ENCODE measurements around the gene TAF10. TPM values are rescaled to one million over a fixed set of nuclear protein-coding genes. Genes with fewer than 3 reads are reported as not detected.

The TAF10 gene
- total RNA-seq (2014; rRNA removed; shearing (Covaris generic)) = 65.6 and 74.5 TPM in 2 replicates
- polyA plus RNA-seq (2014; cell fraction: nucleus; rRNA removed) = 23.8 and 73.6 TPM in 2 replicates

DNA sequence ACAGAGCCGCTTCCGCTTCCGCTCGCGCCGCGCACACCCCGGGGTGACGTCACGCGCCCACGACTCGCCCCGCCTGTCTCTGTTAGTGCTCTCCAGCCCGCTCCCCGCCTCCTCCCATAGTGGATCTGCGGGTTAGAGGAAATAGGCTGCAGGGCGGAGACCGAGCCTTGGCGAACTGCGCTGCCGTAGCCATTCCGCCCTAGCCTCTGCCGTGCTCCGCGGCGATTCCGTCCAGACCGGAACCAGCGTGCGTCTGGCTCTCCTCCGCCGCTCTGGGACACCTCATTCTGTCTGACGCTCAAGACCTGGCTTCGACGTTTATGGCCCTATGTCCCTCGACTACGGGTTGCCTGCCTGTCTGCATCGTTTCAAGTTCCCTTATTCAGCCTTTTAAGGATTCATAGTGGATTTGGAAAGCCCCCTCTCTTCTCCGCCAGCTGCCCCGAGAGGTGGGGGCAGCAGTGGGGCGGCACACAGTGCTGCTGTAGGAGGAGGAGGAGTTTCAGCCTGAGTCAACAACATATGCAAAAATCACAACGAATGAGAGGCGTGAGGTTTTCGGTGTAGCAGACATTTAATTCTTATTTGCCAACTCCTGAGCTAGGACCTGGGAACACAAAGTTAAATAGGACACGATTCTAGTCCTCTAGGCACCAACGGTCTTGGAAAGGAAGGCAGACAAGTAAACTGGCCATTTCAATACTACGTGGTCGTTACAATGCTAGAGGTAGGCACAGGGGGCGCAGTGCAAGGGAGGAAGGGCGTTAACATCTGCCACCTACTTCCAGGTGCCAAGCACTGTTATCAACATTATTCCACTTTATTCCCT is at the start of gene TAF10:
TSS of gene TAF10 (minus strand) at position 4 of the 829 bp plus-strand sequence. CDS start 27 bp downstream, outside the sequence.
- peak; percentile 88 for DNase-seq (ENCODE audit: extremely low read depth, low read depth)

DNA sequence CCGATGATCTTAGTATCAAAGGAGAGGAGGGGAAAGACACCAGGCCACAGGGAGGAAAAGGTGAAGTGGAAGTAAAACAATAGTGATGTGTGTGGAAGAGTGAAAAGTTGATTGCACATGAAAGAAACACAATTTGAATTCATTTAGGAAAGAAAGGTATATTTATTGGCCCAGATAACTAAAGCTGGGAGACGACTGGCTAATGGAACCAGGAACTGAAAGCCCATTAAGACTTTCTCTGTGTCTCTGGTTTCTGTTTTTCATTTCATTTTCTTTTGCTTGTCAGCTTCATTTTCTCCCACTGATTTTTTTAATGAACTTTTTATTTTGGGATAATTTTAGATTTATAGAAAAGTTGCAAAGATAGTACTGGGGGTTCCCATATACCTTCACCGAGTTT is 48.7 kb upstream of the TAF10 start:
- DNase-seq (ENCODE audit: extremely low read depth, low read depth) = no peak

DNA sequence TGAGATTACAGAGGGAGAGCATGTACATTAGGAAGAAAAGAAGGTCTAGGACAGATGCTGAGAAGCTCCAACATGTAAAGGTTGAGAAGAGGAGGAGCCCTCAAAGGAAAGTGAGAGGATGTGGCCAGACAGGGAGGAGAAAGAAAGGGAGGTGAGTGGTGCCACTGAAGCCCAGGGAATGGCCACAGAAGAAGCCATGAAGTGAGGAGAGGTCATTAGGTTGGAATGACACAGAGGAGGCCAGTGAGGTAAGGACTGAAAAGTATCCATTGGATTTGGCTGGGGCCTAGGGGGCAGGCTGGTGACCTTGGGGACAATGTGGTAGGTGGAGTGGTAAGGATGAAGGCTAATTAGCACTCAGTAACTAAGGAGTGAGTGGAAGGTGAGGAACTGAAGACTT is 46.6 kb upstream of the TAF10 start:
- DNase-seq (ENCODE audit: extremely low read depth, low read depth) = no peak

DNA sequence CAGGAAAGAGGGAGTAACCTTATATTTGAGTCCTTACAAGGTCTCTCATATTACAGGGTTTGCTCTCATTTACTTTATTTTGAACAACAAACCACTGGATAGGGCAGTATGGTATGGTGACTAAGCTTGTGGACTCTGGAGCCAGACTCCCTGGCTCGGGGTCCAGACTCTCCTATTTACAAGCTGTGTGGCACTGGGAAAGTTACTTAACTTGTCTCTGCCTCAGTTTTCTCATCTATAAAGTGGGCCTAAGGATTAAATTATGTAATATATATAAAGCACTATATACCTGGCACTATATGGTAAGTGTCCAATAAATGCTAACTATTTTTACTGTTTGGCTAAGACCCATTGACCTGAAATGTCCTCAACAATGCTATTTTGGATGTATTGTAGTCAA is 45.3 kb upstream of the TAF10 start:
- DNase-seq (ENCODE audit: extremely low read depth, low read depth) = no peak

DNA sequence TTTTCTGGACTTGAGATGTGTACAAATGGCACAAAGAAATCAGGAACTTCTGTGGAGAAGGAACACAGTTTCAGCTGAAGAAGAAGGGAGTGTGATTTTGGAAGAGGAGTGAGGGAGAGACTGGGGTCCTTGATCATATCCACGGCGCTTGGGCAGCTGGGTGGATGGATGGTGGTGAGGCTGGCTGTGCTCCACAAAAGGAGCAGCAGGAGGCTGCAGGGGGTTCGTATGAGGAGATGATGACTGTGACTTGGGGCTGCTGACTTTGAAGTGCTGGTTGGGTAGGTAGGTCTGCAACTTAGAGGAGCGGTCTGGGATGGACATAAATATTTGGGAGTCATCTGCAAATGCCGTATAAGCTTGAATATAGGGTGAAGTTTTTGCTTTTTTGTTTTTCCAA is 44.9 kb upstream of the TAF10 start:
- DNase-seq (ENCODE audit: extremely low read depth, low read depth) = no peak

DNA sequence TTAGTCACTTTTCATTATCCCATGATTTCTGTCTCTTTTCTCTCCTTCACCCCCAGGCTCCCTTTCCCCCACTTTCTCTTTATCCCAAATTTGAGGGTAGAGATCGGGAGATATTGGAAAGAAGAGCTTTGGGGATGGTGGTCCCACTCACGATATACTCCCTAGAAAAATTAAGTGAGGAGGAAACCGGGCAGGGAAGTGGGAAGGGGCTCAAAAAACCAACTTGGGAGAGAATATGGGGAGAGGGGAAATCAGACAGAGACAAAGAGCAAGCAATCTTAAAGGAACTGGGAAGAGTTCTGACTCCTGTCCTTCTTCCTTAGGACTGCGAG is 44.5 kb upstream of the TAF10 start:
- DNase-seq (ENCODE audit: extremely low read depth, low read depth) = no peak

DNA sequence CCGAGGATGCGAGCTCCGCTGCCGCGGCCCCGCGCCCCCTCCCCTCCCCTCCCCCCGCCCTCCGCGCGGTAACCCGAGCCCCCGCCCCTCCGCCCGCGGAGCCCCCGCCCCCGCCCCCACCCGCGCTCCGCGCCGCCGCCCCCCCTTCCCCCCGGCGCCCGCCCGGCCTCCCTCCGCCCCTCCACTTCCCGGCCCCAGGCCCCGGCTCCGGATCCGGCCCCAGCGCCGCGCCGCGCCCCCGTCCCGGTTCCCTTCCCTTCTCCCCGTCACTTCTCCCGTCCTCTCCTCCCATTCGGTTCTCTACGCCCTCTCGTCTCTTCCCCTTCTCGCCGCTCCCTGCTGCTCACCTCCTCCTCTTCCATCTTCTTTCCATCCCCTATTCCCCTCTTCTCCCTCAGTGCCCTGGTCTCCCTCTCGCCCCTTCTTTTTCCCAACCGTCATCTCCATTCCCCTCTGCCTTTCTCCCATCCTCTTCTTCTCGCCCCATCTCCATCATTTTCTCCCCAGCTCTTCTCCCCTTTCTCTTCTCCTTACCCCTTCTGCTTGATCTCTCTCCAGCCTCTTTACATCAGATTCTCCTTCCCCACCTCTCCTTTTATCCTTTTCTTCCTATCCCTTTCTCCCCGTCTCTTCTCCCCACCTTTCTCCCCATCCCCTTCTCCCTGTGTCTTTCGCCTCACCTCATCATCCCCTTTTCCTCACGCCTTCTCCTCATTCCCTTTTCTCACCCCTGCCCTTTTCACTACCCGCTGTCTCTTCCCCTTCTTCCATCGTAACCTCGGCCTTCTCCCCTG is 44.0 kb upstream of the TAF10 start, which contains the start of gene DCHS1:
TSS of gene DCHS1 (minus strand) at position 20 of the 794 bp plus-strand sequence. CDS start 14,196 bp downstream, outside the sequence.
- no peak for DNase-seq (ENCODE audit: extremely low read depth, low read depth)

DNA sequence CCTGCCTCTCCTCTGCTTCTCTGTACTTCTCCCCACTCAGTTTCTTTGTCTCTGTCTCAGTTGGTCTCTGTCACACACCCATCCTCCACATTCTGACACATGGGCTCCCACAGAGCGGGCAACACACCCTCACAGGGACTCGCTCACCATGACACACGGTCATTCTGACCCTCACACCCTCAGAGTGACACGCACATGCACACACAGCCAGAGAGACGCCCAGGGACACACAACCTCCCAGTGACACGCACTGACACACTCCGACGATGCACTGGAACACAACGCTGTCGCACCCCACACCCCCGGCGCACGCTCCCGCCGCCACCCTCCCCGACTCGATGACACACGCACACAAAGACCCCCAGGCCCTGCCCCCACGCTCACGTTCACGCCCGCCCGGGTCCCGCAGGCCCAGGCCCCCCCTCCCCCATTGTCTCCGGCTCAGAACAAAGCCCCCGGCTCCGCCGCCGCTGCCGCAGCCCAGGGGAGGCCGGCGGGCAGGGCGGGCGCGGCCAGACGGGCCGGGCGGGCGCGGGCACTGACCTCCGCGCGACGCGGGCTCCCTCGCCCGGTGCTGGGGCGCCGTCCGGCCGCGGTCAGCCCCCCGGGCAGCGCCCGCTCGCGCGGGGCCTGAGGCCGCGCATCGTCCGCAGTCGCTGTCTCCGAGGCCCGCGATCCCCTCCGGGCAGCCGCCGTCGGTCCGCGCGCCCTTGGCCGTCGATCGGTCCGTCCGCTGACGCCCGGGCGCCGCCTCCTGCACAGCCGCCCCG is 43.2 kb upstream of the TAF10 start:
- DNase-seq (ENCODE audit: extremely low read depth, low read depth) = no peak

DNA sequence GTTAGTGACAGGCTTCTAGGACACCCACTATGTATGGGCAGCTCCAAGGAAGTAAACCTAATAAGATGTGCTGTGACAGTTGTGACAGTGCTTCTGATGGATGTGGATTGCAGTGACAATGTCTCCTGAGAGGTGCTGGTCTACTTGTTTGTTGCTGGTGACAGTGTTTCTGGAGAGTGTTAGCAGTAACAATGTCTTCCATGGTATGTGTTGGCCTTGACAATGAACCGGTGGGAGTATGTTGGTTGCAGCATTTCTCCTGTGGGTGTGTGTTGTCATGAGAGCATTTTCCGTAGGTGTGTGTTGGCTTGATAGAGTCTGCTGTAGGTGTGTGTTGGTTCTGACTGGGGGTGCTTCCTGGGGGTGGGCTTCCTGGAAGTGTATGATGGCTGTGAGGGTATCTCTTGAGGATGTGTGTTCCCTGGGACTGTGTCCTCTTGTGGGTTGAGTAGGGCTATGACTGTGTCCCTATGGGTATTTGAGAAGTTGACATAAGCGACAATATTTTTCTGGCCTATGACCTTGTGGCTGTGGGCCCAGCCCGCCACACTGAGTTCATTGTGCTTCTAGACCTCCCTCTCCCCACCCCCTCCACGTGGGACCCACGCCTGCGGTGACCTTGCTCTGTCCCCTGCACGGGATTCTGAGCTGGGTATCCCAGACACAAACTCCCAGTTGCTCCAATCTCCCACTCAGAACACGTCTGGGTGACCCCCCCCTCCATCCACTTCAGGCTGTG is 42.4 kb upstream of the TAF10 start:
- no peak for DNase-seq (ENCODE audit: extremely low read depth, low read depth)

DNA sequence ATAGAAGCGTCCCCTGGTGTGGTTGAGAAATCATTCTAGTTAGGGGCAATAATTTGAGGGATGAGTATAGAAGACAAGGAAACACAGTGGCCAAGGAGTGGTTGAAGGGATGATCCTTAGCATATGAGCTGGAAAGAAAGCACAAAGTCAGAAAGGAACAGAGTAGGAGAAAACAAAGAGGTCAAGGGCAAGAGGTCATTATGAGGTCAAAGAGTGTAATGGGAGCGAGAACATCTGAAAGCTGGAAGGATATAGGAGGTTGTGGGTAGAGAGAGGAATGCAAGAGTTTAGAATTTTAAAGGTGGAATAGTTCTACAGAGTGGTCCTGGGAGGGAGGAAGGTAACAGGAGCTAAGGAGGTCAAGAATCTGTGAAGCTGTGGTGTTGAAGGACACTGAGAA is 41.6 kb upstream of the TAF10 start:
- no peak for DNase-seq (ENCODE audit: extremely low read depth, low read depth)

DNA sequence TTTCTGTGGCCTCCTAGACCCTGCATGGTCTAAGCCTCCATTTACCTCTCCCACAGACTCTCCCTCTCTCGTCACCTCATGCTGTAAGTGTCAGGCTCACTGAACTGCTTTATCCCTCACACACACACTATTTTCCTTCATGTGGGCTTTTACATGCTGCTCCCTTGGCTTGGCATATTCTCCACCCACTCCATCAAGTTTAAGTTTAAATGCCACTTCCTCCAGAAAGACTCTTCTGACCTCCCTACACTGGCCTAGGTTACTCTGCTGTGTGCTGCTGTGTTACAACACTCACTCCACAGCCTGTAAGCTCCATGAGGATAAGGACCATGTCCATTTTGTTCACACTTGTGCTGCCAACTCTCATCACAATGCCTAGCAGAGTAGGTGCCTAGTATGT is 41.1 kb upstream of the TAF10 start:
- no peak for DNase-seq (ENCODE audit: extremely low read depth, low read depth)

DNA sequence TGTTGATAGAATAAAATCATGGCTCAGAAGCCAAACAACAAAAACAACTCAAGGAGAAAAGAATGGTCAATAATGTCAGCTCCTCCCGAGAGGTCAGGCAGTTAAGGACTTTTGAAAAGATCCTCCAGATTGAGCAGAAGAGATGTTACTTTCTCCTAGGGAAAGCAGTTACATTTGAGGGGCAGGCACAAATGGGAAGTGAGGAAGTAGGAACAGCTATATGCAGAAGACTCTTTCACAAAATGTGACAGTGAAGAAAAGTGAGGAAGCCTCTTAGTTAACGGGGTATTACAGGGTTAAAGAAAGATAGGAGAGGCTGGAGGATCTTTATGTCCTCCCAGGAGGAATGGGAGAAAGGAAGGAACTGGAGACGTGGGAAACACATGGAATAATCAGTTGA is 40.2 kb upstream of the TAF10 start:
- DNase-seq (ENCODE audit: extremely low read depth, low read depth) = no peak

DNA sequence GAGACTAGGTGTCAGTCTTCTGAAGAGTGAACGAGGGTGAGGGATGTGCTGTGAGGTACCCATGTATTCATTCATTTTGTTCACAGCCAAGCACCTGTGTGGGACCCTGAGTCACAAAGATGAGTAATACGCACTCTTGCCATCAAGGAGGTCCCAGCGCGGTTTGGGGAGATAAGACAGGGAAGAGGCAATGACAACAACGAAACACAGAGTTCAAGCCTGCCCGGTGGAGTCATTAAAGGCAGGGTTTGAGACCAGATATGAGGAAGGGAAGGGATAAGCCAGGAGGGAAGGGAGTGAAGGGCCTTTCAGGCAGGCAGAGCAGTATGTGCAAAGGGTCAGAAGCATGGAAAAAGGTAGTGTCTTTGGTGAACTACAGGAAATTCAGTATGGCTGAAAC is 39.0 kb upstream of the TAF10 start:
- DNase-seq (ENCODE audit: extremely low read depth, low read depth) = no peak

DNA sequence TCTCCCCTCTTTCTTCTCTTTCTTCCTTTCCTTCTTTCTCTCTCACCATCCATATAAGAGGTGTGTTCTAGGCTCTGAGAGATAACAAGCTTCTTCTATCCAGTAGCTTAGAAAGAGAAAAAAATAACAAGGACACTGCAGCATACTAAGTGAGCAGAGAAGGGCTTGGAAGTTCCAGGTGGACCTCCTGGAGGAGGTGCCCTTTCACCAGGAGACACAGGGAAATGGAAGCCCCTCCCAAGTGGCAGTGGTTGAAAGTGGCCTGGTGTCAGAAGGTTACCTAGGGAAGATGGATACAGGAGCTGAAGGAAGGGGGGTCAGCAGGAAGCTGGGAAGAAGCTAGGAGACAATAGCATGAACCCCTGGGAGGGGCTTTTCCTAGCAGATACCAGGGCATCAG is 38.1 kb upstream of the TAF10 start:
- no peak for DNase-seq (ENCODE audit: extremely low read depth, low read depth)

DNA sequence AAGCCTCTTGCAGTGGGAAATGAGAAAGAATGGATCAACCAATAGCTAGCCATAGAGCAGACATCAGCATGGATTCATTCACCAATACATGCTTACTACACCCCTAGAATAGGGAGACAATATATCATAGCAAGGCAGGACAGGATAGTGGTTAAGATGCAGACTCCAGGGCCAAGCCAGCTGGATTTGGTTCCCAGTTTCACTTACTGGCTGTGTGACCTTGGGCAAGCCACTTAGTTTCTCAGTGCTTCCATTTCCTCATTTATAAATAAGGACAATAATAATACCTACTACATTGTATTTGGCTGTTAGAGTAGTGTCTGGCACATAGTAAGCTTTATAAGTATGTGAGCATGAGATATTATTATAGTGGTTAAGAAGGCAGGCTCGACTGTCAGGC is 36.5 kb upstream of the TAF10 start:
- DNase-seq (ENCODE audit: extremely low read depth, low read depth) = no peak

DNA sequence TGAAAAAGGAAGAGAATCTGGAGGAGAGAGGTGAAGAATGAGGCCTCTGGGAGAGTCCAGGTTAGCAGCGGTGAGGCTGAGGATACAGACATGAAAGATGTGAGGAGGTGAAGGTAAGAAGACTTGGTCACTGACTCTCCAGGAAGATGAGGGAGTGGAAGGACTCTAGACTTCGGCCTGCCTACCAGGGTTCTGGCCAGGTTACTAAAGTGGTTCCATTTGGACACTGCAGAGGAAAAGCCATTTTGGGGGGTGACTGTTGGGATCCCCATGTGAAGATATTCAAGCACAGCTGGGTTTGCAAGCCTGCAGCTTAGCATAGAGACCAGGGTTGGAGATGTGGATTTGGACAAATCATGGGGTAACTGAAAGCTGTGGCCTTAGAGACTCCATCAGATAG is 35.8 kb upstream of the TAF10 start:
- no peak for DNase-seq (ENCODE audit: extremely low read depth, low read depth)

DNA sequence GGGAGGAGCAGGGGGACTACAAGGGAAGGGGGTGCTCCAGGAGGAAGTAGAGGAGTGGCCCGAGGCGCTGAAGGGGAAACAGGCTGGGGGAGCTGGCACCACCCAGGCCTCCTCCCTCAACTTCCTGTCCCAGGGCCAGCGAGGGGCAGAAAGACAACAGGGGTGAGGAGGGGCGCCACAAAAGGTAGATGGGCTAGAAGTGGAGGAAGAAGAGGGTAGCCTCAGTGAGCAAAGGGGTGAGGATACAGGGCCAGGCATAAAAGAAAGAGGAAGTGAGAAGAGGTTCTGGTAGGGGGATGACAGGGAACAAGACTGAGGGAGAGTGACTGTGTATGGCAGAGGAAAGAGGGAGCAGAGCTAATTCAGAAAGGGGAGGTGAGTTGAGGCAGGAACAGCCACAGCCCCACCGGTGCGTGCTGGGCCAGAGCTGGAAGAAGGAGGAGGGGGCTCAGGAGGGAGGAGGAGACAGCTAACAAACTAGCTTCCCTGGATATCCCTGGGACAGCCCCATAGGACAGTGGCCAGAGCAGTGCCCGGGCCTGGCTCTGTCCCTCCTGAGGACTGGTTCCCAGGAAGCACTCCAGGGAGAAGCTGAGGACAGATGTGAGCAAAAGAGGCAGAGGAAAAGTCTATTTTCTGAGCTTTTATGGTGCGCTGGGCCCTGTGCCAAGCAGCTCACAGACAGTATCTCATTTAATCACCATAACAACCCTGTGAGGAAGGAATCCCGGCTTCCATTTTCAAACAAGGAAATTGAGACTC is 35.1 kb upstream of the TAF10 start:
- DNase-seq (ENCODE audit: extremely low read depth, low read depth) = no peak

DNA sequence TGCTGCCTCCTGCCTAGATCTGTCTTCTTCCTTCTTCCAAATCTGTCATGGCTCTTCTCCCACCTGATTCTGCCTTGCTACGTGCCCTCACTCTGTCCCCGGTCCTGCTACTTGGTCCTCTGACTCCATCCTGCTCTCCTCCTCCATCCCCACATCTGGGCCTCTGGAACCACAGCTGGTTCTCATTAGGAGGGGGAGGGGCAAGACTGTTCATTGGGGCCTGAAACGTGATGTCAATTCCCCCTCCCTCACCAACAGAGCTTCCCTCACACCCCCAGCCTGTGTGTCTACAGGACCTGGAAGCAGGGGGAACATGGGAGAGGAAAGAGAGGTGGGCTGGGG is 34.5 kb upstream of the TAF10 start:
- no peak for DNase-seq (ENCODE audit: extremely low read depth, low read depth)

DNA sequence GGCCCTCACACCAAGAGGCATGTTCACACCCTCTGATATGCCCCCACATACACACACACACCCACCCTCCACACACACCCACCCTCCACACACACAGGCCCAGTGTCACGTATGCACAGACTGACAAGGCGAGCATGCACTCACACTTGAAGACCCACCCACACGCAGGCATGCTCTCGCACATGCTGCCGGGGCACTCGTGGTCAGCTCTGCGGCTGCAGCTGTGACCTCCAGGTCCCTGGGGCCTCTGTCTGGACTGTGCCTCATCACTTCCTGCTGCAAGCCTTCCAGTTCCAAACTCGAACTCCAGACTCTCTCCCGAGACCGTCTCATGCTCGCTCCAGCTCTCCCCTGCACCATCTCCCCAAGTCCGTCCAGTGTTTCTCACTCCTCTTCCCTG is 34.1 kb upstream of the TAF10 start:
- no peak for DNase-seq (ENCODE audit: extremely low read depth, low read depth)

DNA sequence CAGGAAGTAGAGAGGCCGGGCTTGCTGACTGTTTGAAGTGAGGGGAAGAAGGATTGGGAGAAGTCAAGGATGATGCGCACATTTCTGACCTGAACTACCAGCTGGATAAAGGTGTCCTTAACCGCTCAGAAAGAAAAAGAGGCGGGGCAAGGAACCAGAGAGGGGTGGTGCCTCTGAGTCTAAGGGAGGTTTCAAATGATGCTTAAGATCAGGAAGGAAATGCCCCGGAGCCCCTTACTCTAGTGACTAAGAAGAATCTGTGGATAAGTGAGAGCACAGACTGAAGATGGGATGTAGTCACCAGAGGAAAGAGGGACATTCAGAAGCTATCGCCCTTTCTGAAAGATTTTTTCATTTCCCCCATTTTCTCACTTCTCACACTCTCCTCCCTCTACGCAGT is 30.9 kb upstream of the TAF10 start:
- DNase-seq (ENCODE audit: extremely low read depth, low read depth) = no peak
